HepG2 (cell line): ENCODE measurements around the gene CLHC1. TPM values are rescaled to one million over a fixed set of nuclear protein-coding genes. Genes with fewer than 3 reads are reported as not detected.
"Not testable (repeated sequence)": the region's sequence is repeated elsewhere in the genome, so short reads cannot be mapped to it uniquely, and the experiment has no call there.

Experiments used
- ATAC-seq: fragments of 200-7000 bp; cut with Tn5 transposase; 3 replicates; pipeline ENCODE4 v1.9.1; 2020; ENCODE audit warnings: mild to moderate bottlenecking, moderate library complexity
- BruUV-seq: library from RNA; stranded (reverse); fragments of 400-500 nt; replicated peaks from 2 replicates; lab custom pipeline; 2021; lab: Mats Ljungman, UMichigan
- CTCF ChIA-PET: fragments of 300-600 bp; formaldehyde crosslinking; extraction: SDS; loops from one replicate; lab custom pipeline; 2021; ENCODE audit warnings: low total read pairs, inconsistent platforms, low intra/inter-chr PET ratio; lab: Yijun Ruan, JAX
- POLR2A ChIA-PET: fragments of 350-600 bp; sonication (Branson Sonifier 250); formaldehyde crosslinking; loops from one replicate; lab custom pipeline; 2020; ENCODE audit warnings: antibody characterized with exemption, inconsistent platforms; lab: Yijun Ruan, JAX
- DNase-seq: peaks from one replicate; pipeline ENCODE4 v3.0.0-alpha.2; 2015; ENCODE audit warnings: low spot score
- FAIRE-seq: peaks from 3 replicates; lab custom pipeline; 2011; peaks lifted over from hg19 to GRCh38; lab: Jason Lieb, UNC
- H2AFZ ChIP-seq: one replicate; pipeline ENCODE4 v1.6.1; 2011; ENCODE audit warnings: low read length, inconsistent platforms
- H3K27ac ChIP-seq: fragments of 300-600 bp; 3 replicates; pipeline ENCODE4 v1.8.0; 2011; ENCODE audit warnings: mixed run types, mild to moderate bottlenecking, mixed read lengths, low read length, inconsistent platforms; ENCODE audit not compliant: insufficient read depth; ENCODE audit errors: extremely low read length
- H3K27me3 ChIP-seq, 2 experiments: fragments of 200-600 bp in 1 of 2; 2 replicates in 1 of 2; 3 replicates in 1 of 2; pipeline versions ENCODE4 v1.6.0 to v1.8.0; 2011; ENCODE audit warnings: low read length in 2 of 2, mild to moderate bottlenecking in 2 of 2, moderate library complexity in 2 of 2, inconsistent platforms in 1 of 2; ENCODE audit not compliant: insufficient read depth in 2 of 2, control insufficient read depth in 1 of 2
- H3K36me3 ChIP-seq, 2 experiments: fragments of 200-600 bp in 1 of 2; replicated peaks in 1 of 2; 2 replicates in 1 of 2; 3 replicates in 1 of 2; pipeline versions ENCODE4 v1.5.1 to v1.8.0; 2011; ENCODE audit warnings: low read length in 2 of 2, inconsistent platforms in 1 of 2; ENCODE audit not compliant: insufficient read depth in 2 of 2, control insufficient read depth in 1 of 2
- H3K4me1 ChIP-seq: 2 replicates; pipeline ENCODE4 v1.5.1; 2012; ENCODE audit warnings: low read length, inconsistent platforms; ENCODE audit not compliant: insufficient read depth
- H3K4me2 ChIP-seq: 2 replicates; pipeline ENCODE4 v1.6.0; 2011; ENCODE audit warnings: low read depth, low read length, inconsistent platforms
- H3K4me3 ChIP-seq, 3 experiments: fragments of 200-600 bp in 1 of 3; sonication (generic), shearing (Covaris generic) in 1 of 3; replicated peaks in 1 of 3; 2 replicates each; pipeline ENCODE4 v1.5.1; 2011 to 2016; ENCODE audit warnings: low read length in 3 of 3, inconsistent platforms in 2 of 3, low read depth in 2 of 3, mild to moderate bottlenecking in 2 of 3, control low read depth in 1 of 3, mixed read lengths in 1 of 3; ENCODE audit not compliant: insufficient read depth in 1 of 3
- H3K79me2 ChIP-seq: one replicate; pipeline ENCODE4 v1.6.1; 2011; ENCODE audit warnings: low read length, inconsistent platforms; ENCODE audit not compliant: insufficient read depth
- H3K9ac ChIP-seq: 2 replicates; pipeline ENCODE4 v1.6.0; 2011; ENCODE audit warnings: mild to moderate bottlenecking, low read depth, low read length, inconsistent platforms; ENCODE audit not compliant: insufficient read depth
- H3K9me3 ChIP-seq: 2 replicates; pipeline ENCODE4 v1.5.1; 2012; ENCODE audit warnings: mild to moderate bottlenecking, low read length
- H4K20me1 ChIP-seq: 2 replicates; pipeline ENCODE4 v1.6.0; 2011; ENCODE audit warnings: inconsistent platforms, mild to moderate bottlenecking, low read length, moderate library complexity; ENCODE audit not compliant: insufficient read depth
- ATF4 ChIP-seq, 2 experiments: fragments of 450-650 bp in 1 of 2; sonication (generic) in 1 of 2; formaldehyde crosslinking; IDR thresholded peaks; 2 replicates each; pipeline versions ENCODE4 v1.5.0 to v1.8.0; 2020 to 2022; ENCODE audit warnings: mild to moderate bottlenecking in 1 of 2, missing genetic modification reagents in 1 of 2
- CEBPB ChIP-seq: IDR thresholded peaks from 2 replicates; pipeline ENCODE4 v1.6.1; 2011; ENCODE audit warnings: low read depth, low read length, improper control_type of control experiment, borderline replicate concordance
- WGBS: methylation state at CpG from one replicate; pipeline ENCODE4 v1.1.6; 2017; ENCODE audit warnings: low lambda C conversion rate; 5-methylcytosine and 5-hydroxymethylcytosine counted together
- in situ Hi-C: cut with HindIII; loops from 2 replicates; pipeline ENCODE4 v1.10.0; 2017; ENCODE audit warnings: low pct_unique_long_range_greater_than_20kb; ENCODE audit not compliant: extremely low pct_ligation_motif_present
- intact Hi-C: fragments of 100-400 bp; cut with micrococcal nuclease; formaldehyde crosslinking; loops from one replicate; pipeline ENCODE4 v1.10.0; 2022; ENCODE audit not compliant: unreplicated experiment
- polyA plus RNA-seq, 8 experiments: library from polyadenylated mRNA; depleted of rRNA in 3 of 8; stranded (reverse) in 7 of 8; unstranded in 1 of 8; fragments of >200 nt; fragmentation: Illumina TruSeq in 4 of 8; extraction: Trizol in 4 of 8; gene quantifications; 2 replicates each; pipeline versions ENCODE4 v1.2.1 to v1.2.3, GENCODE V29; 2011 to 2016; ENCODE audit warnings: low read depth in 4 of 8, missing spikeins in 1 of 8, mixed read lengths in 1 of 8; ENCODE audit not compliant: insufficient read depth in 1 of 8
- total RNA-seq, 5 experiments: library from RNA; depleted of rRNA; stranded (reverse); fragments of >200 nt; fragmentation: Illumina TruSeq; extraction: Trizol; gene quantifications; 2 replicates each; pipeline ENCODE4 v1.2.3, GENCODE V29; 2016; ENCODE audit warnings: low read depth in 1 of 5

The CLHC1 gene
- total and polyA plus RNA-seq, 2 of the 13 experiments (the other 11 are each of a cell fraction or from before 2014, with no cell fraction given) = 9.8 to 12.6 TPM

GRCh38 chr2:55259586-55259985 is 27.5 kb upstream of the CLHC1 start:
- CTCF ChIA-PET, BruUV-seq, H3K4me2 ChIP-seq, FAIRE-seq, ATAC-seq, H3K27me3 ChIP-seq, H3K9me3 ChIP-seq, H4K20me1 ChIP-seq, H3K79me2 ChIP-seq, in situ Hi-C loops, H3K4me1 ChIP-seq, H3K27ac ChIP-seq, H2AFZ ChIP-seq, intact Hi-C loops, H3K9ac ChIP-seq, DNase-seq, H3K4me3 ChIP-seq: not testable (repeated sequence)
- POLR2A ChIA-PET = interaction anchor here (0.7 kb wide), 1 partner anchor 531 kb away, joined by 5 read pairs; no protein-coding TSS in a partner anchor
- peaks cover 13 to 73% of the 10 kb centered on the region in 2 experiments for H3K36me3 ChIP-seq
- WGBS = 97% methylated on average over 3 of the region's 3 CpGs

GRCh38 chr2:55252832-55253231 is 20.7 kb upstream of the CLHC1 start:
- H3K27ac ChIP-seq = no peak overlapping the region
- no peaks in the 10 kb centered on the region for H3K27me3 ChIP-seq
- H3K4me1 ChIP-seq = peaks cover 9% of the 10 kb centered on the region
- no peaks in the 10 kb centered on the region for H4K20me1 ChIP-seq
- BruUV-seq = no TSS peak
- ATAC-seq (no peak), DNase-seq (no peak), FAIRE-seq (no peak)
- intact Hi-C loops = no loop called here
- 79% methylated on average over 3 of the region's 3 CpGs for WGBS
- H3K4me2 ChIP-seq = no peak overlapping the region
- TF ChIP-seq CEBPB = peak; percentile 57; the same call in 1 of the 2 replicates
- TF ChIP-seq ATF4 (CRISPR knock-in tag; IDR thresholded peaks at IDR 0.05) = no peak
- in situ Hi-C loops = no loop called here
- no peak overlapping the region for H3K4me3 ChIP-seq
- no peaks in the 10 kb centered on the region for H3K79me2 ChIP-seq
- H3K9ac ChIP-seq = no peak overlapping the region
- ChIA-PET POLR2A (interaction anchor here (1.7 kb wide), 1 partner anchor 20 kb away, joined by 5 read pairs; the partner anchor contains the start of genes CLHC1 and RPS27A), CTCF (no interaction called here)
- no peak overlapping the region for H2AFZ ChIP-seq
- peaks cover 13 to 66% of the 10 kb centered on the region in 2 experiments for H3K36me3 ChIP-seq
- no peaks in the 10 kb centered on the region for H3K9me3 ChIP-seq
